ENCODE results near the gene PIK3C2A. TPM values are rescaled to one million over a fixed set of nuclear protein-coding genes. Genes with fewer than 3 reads are reported as not detected.

PIK3C2A gene, protein sequence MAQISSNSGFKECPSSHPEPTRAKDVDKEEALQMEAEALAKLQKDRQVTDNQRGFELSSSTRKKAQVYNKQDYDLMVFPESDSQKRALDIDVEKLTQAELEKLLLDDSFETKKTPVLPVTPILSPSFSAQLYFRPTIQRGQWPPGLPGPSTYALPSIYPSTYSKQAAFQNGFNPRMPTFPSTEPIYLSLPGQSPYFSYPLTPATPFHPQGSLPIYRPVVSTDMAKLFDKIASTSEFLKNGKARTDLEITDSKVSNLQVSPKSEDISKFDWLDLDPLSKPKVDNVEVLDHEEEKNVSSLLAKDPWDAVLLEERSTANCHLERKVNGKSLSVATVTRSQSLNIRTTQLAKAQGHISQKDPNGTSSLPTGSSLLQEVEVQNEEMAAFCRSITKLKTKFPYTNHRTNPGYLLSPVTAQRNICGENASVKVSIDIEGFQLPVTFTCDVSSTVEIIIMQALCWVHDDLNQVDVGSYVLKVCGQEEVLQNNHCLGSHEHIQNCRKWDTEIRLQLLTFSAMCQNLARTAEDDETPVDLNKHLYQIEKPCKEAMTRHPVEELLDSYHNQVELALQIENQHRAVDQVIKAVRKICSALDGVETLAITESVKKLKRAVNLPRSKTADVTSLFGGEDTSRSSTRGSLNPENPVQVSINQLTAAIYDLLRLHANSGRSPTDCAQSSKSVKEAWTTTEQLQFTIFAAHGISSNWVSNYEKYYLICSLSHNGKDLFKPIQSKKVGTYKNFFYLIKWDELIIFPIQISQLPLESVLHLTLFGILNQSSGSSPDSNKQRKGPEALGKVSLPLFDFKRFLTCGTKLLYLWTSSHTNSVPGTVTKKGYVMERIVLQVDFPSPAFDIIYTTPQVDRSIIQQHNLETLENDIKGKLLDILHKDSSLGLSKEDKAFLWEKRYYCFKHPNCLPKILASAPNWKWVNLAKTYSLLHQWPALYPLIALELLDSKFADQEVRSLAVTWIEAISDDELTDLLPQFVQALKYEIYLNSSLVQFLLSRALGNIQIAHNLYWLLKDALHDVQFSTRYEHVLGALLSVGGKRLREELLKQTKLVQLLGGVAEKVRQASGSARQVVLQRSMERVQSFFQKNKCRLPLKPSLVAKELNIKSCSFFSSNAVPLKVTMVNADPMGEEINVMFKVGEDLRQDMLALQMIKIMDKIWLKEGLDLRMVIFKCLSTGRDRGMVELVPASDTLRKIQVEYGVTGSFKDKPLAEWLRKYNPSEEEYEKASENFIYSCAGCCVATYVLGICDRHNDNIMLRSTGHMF (N-terminal part only)
- 72.5 and 73.1 TPM in 2 replicates for total RNA-seq

DNA sequence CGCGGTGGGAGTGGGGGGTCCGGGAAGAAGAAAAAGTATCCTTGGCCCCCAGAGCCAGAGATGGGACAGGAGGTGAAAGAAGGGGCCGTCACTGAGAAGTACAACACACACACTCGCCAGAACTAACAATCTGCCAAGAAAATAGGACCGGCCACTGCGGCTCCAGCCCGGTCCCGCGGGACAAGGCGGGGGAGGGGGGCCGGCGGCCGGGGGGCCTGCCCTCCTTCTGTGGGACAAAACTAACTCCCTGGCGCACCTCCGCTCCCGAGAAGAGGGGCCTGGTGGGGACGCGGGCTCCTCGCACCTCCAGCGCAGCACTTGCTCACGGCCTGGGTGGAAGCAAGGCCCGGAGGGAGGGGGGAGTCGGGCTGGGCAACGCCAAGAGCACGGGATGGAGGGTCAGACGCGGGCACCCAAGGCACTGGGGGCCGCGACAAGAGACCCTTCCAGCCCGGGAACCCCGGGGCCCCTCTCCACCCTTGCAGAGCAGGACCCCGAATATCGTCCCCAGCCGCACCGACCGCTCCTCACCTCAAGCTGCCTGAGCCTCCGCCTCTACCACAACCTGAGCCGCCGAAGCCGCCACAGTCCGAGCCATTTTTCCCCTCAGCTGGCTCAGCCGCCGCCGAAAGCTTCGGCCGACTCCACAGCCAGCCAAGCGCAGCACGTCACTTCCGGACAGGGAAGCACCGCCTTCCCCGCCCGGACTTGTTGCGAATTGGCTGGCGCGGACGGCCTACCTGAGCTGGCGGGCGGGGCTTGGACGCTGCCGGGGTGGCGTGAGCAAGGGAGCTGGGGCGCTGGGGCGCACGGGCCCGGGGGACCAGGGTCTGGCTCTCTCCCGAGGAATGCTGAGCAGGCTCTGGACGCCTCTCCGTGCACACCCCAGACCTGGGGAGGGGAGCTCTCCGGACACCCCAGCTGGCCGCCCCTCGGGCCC, at the start of gene PIK3C2A:
PIK3C2A (minus strand) TSS at position 670 of the 940 bp plus-strand sequence. CDS start 38,245 bp downstream, outside the sequence.
- TF ChIP-seq, protein P1, sequence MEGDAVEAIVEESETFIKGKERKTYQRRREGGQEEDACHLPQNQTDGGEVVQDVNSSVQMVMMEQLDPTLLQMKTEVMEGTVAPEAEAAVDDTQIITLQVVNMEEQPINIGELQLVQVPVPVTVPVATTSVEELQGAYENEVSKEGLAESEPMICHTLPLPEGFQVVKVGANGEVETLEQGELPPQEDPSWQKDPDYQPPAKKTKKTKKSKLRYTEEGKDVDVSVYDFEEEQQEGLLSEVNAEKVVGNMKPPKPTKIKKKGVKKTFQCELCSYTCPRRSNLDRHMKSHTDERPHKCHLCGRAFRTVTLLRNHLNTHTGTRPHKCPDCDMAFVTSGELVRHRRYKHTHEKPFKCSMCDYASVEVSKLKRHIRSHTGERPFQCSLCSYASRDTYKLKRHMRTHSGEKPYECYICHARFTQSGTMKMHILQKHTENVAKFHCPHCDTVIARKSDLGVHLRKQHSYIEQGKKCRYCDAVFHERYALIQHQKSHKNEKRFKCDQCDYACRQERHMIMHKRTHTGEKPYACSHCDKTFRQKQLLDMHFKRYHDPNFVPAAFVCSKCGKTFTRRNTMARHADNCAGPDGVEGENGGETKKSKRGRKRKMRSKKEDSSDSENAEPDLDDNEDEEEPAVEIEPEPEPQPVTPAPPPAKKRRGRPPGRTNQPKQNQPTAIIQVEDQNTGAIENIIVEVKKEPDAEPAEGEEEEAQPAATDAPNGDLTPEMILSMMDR (IDR thresholded peaks at IDR 0.05; ENCODE audit: extremely low read depth, low read depth, low read length) = no peak
- H3K27ac ChIP-seq (ENCODE audit: low read depth, low read length) = peak within 1 kb of the TSS; percentile 94
- H3K36me3 ChIP-seq (ENCODE audit: insufficient read depth, low read length) = no peaks in the 10 kb centered on the region
- peak within 1 kb of the TSS; percentile 96 for H2AFZ ChIP-seq (ENCODE audit: low read length)
- peak within 1 kb of the TSS; percentile 96 for H3K4me3 ChIP-seq (ENCODE audit: insufficient read depth, low read length)
- H3K9me3 ChIP-seq (ENCODE audit: low read depth, low read length) = no peaks in the 10 kb centered on the region
- peaks cover 19% of the 10 kb centered on the region for H4K20me1 ChIP-seq (ENCODE audit: insufficient read depth, low read length)
- H3K27me3 ChIP-seq (ENCODE audit: insufficient read depth, low read length) = no peaks in the 10 kb centered on the region
- DNase-seq (ENCODE audit: insufficient read length, low spot score, missing footprints) = peak; percentile 96
- H3K4me2 ChIP-seq (ENCODE audit: insufficient read depth, low read length) = peak within 1 kb of the TSS; percentile 90
- H3K4me1 ChIP-seq (ENCODE audit: insufficient read depth, low read length) = peaks cover 23% of the 10 kb centered on the region
- H3K79me2 ChIP-seq (ENCODE audit: insufficient read depth, low read length) = peaks cover 51% of the 10 kb centered on the region

DNA sequence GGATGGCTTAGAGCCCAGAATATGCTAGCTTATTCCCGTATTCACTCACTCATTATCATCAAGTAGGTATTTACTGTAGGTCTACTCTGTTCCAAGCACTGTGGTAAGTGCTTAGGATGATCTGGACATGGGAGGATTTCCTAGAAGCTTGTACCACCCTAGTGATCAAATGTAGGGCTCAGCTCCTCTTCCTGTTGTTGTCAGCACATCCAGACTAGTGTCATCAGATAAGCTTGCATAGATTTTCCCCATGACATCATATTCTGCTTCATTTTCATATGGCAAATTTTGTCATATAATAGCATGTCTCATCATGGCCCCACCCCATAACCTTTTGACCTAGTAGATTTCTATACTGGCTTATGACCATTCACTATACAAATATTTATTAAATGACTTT, 49.4 kb upstream of the PIK3C2A start:
- Histone ChIP-seq H3K27me3 (ENCODE audit: insufficient read depth, low read length) (no peaks in the 10 kb centered on the region), H3K79me2 (ENCODE audit: insufficient read depth, low read length) (no peaks in the 10 kb centered on the region), H3K36me3 (ENCODE audit: insufficient read depth, low read length) (no peaks in the 10 kb centered on the region), H4K20me1 (ENCODE audit: insufficient read depth, low read length) (no peaks in the 10 kb centered on the region), H3K4me1 (ENCODE audit: insufficient read depth, low read length) (peaks cover 11% of the 10 kb centered on the region), H2AFZ (ENCODE audit: low read length) (no peak overlapping the region), H3K4me2 (ENCODE audit: insufficient read depth, low read length) (peak overlapping the region; percentile 64), H3K9me3 (ENCODE audit: low read depth, low read length) (no peaks in the 10 kb centered on the region), H3K4me3 (ENCODE audit: insufficient read depth, low read length) (peak overlapping the region; percentile 40), H3K27ac (ENCODE audit: low read depth, low read length) (peak overlapping the region; percentile 93)
- peak; percentile 32 for DNase-seq (ENCODE audit: insufficient read length, low spot score, missing footprints)
- TF ChIP-seq, protein P1 (IDR thresholded peaks at IDR 0.05; ENCODE audit: extremely low read depth, low read depth, low read length) = no peak

DNA sequence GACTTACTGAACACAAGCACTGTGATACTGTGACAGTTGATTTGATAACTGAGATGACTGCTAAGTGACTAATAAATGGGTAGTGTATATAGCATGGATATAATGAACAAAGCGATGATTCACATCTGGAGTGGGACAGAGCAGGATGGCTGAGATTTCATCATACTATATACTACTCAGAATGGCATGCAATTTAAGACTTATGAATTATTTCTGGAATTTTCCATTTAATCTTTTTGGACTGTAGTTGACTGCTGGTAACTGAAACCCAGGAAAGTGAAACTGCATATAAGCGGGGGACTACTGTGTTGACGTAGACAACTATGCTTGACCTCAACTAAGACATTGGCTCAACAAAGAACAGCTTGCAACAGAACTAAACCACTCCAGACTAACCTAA, 48.7 kb upstream of the PIK3C2A start:
- peak; percentile 89 for DNase-seq (ENCODE audit: insufficient read length, low spot score, missing footprints)
- Histone ChIP-seq H4K20me1 (ENCODE audit: insufficient read depth, low read length) (no peaks in the 10 kb centered on the region), H3K27me3 (ENCODE audit: insufficient read depth, low read length) (no peaks in the 10 kb centered on the region), H3K4me3 (ENCODE audit: insufficient read depth, low read length) (peak overlapping the region; percentile 40), H3K36me3 (ENCODE audit: insufficient read depth, low read length) (no peaks in the 10 kb centered on the region), H3K4me1 (ENCODE audit: insufficient read depth, low read length) (peaks cover 11% of the 10 kb centered on the region), H3K79me2 (ENCODE audit: insufficient read depth, low read length) (no peaks in the 10 kb centered on the region), H2AFZ (ENCODE audit: low read length) (no peak overlapping the region), H3K4me2 (ENCODE audit: insufficient read depth, low read length) (peak overlapping the region; percentile 64), H3K27ac (ENCODE audit: low read depth, low read length) (peak overlapping the region; percentile 93), H3K9me3 (ENCODE audit: low read depth, low read length) (no peaks in the 10 kb centered on the region)
- TF ChIP-seq, protein P1 (IDR thresholded peaks at IDR 0.05; ENCODE audit: extremely low read depth, low read depth, low read length) = no peak

Measured in osteoblast (primary cell).